Ectodermal cell (in vitro differentiated cells): Measurements from ENCODE around the gene IER5L.
"Not testable (repeated sequence)": the region's sequence is repeated elsewhere in the genome, so short reads cannot be mapped to it uniquely, and the experiment has no call there.

ENCODE experiments used
- H3K27ac ChIP-seq: 2 replicates; pipeline ENCODE4 v1.7.0; 2013; ENCODE audit warnings: mild to moderate bottlenecking, low read depth, low read length; ENCODE audit not compliant: insufficient read depth, poor library complexity, severe bottlenecking
- H3K27me3 ChIP-seq: 2 replicates; pipeline ENCODE4 v1.7.0; 2013; ENCODE audit warnings: mild to moderate bottlenecking, low read length; ENCODE audit not compliant: insufficient read depth, control insufficient read depth, poor library complexity, severe bottlenecking
- H3K36me3 ChIP-seq: one replicate; pipeline ENCODE4 v1.7.0; 2013; ENCODE audit warnings: low read length; ENCODE audit not compliant: control insufficient read depth, insufficient read depth
- H3K4me1 ChIP-seq: one replicate; pipeline ENCODE4 v1.7.0; 2013; ENCODE audit warnings: low read length; ENCODE audit not compliant: control insufficient read depth, insufficient read depth
- H3K4me3 ChIP-seq: 2 replicates; pipeline ENCODE4 v1.7.0; 2013; ENCODE audit warnings: low read depth, low read length, control low read depth; ENCODE audit not compliant: insufficient read depth
- H3K9me3 ChIP-seq: 2 replicates; pipeline ENCODE4 v1.7.0; 2013; ENCODE audit warnings: mild to moderate bottlenecking, low read length, moderate library complexity; ENCODE audit not compliant: control insufficient read depth
- WGBS, 2 experiments: methylation state at CpG; one replicate each; pipeline ENCODE4 v1.1.7; 2013; ENCODE audit warnings: missing lambda C conversion rate in 2 of 2; 5-methylcytosine and 5-hydroxymethylcytosine counted together

IER5L gene

GRCh38 chr9:129133082-129133481, 45.0 kb downstream of the IER5L start:
- peaks cover 38% of the 10 kb centered on the region for H3K36me3 ChIP-seq
- H3K4me3 ChIP-seq: no peak overlapping the region
- no peaks in the 10 kb centered on the region for H3K27me3 ChIP-seq
- H3K27ac ChIP-seq: peak overlapping the region; percentile 2
- peaks cover 13% of the 10 kb centered on the region for H3K4me1 ChIP-seq
- WGBS, 2 experiments: 74 to 75% methylated on average over 4 of the region's 4 CpGs
- no peaks in the 10 kb centered on the region for H3K9me3 ChIP-seq

GRCh38 chr9:129131300-129132145, 46.5 kb downstream of the IER5L start:
- no peaks in the 10 kb centered on the region for H3K9me3 ChIP-seq
- H3K36me3 ChIP-seq: peaks cover 29% of the 10 kb centered on the region
- no peaks in the 10 kb centered on the region for H3K27me3 ChIP-seq
- H3K27ac ChIP-seq: no peak overlapping the region
- no peak overlapping the region for H3K4me3 ChIP-seq
- H3K4me1 ChIP-seq: peaks cover 28% of the 10 kb centered on the region
- WGBS, 2 experiments: 46 to 47% methylated on average over 13 of the region's 13 CpGs

- Histone ChIP-seq H3K9me3 (no peaks in the 10 kb centered on the region), H3K4me3 (no peak overlapping the region), H3K4me1 (peaks cover 28% of the 10 kb centered on the region), H3K27me3 (no peaks in the 10 kb centered on the region), H3K36me3 (peaks cover 27% of the 10 kb centered on the region), H3K27ac (no peak overlapping the region)
- 63% methylated on average over 3 of the region's 3 CpGs for WGBS, 2 experiments
These were observed 47.3 kb downstream of the IER5L start for GRCh38 chr9:129130791-129131190.

GRCh38 chr9:129130271-129130670, 47.8 kb downstream of the IER5L start:
- Histone ChIP-seq H3K36me3 (peaks cover 27% of the 10 kb centered on the region), H3K4me1 (peaks cover 28% of the 10 kb centered on the region)
- not testable (repeated sequence) for H3K4me3 ChIP-seq, H3K27me3 ChIP-seq, H3K27ac ChIP-seq, H3K9me3 ChIP-seq
- WGBS, 2 experiments: 92 to 95% methylated on average over 7 of the region's 7 CpGs

- Histone ChIP-seq H3K4me1 (peaks cover 27% of the 10 kb centered on the region), H3K27ac (no peak overlapping the region), H3K9me3 (no peaks in the 10 kb centered on the region), H3K27me3 (no peaks in the 10 kb centered on the region), H3K36me3 (peaks cover 25% of the 10 kb centered on the region), H3K4me3 (no peak overlapping the region)
- 94 to 97% methylated on average over 5 of the region's 5 CpGs for WGBS, 2 experiments
These were observed 49.4 kb downstream of the IER5L start for GRCh38 chr9:129128689-129129088.

- H3K36me3 ChIP-seq: peaks cover 23% of the 10 kb centered on the region
These were observed 51.1 kb downstream of the IER5L start for GRCh38 chr9:129126749-129127618.

More at GRCh38 chr9:129126749-129127618, 51.1 kb downstream of the IER5L start:
- WGBS, 2 experiments: 41 to 45% methylated on average over 10 of the region's 10 CpGs
- Histone ChIP-seq H3K4me1 (peaks cover 14% of the 10 kb centered on the region), H3K4me3 (no peak overlapping the region), H3K27me3 (no peaks in the 10 kb centered on the region), H3K9me3 (no peaks in the 10 kb centered on the region), H3K27ac (peak overlapping the region; percentile 90)
